K562 (cell line): ENCODE results near the gene COL15A1. TPM values are rescaled to one million over a fixed set of nuclear protein-coding genes. Genes with fewer than 3 reads are reported as not detected.
A peak's percentile ranks its signal among the peaks of the same experiment; 100 is the strongest.

Experiments
- ATAC-seq: fragments of 200-7000 bp; cut with Tn5 transposase; 3 replicates; pipeline ENCODE4 v1.9.1; 2020; ENCODE audit warnings: moderate library complexity
- BruUV-seq: library from RNA; stranded (reverse); fragments of 400-500 nt; replicated peaks from 2 replicates; lab custom pipeline; 2021; lab: Mats Ljungman, UMichigan
- CTCF ChIA-PET: fragments of 300-600 bp; formaldehyde crosslinking; extraction: SDS; loops from one replicate; lab custom pipeline; 2021; ENCODE audit warnings: low intra/inter-chr PET ratio; lab: Yijun Ruan, JAX
- POLR2A ChIA-PET: fragments of 300-600, 350-650 bp; sonication (Branson Sonifier 250); formaldehyde crosslinking; extraction: SDS; loops from one replicate; lab custom pipeline; 2021; ENCODE audit warnings: antibody characterized with exemption, inconsistent platforms; lab: Yijun Ruan, JAX
- DNase-seq, 4 experiments: peaks; one replicate each; pipeline versions ENCODE4 v3.0.0 to v3.0.0-alpha.2; 2011 to 2018; ENCODE audit warnings: low spot score in 3 of 4, mixed read lengths in 3 of 4; ENCODE audit errors: extremely low read depth in 1 of 4
- FAIRE-seq: peaks from 2 replicates; lab custom pipeline; 2011; peaks lifted over from hg19 to GRCh38; lab: Jason Lieb, UNC
- H2AFZ ChIP-seq: 2 replicates; pipeline ENCODE4 v1.6.0; 2011; ENCODE audit warnings: low read depth, low read length, control low read depth, inconsistent platforms
- H3K27ac ChIP-seq: fragments of 200-600 bp; 3 replicates; pipeline ENCODE4 v1.8.0; 2011; ENCODE audit warnings: low read depth, mild to moderate bottlenecking, control low read depth, inconsistent platforms, low read length, moderate library complexity, mixed read lengths; ENCODE audit errors: extremely low read depth
- H3K27me3 ChIP-seq, 2 experiments: fragments of 300-600 bp in 1 of 2; 2 replicates in 1 of 2; 3 replicates in 1 of 2; pipeline versions ENCODE4 v1.6.0 to v1.8.0; 2011; ENCODE audit warnings: inconsistent platforms in 2 of 2, low read length in 2 of 2, mild to moderate bottlenecking in 1 of 2, mixed read lengths in 1 of 2, moderate library complexity in 1 of 2; ENCODE audit not compliant: control insufficient read depth in 2 of 2, insufficient read depth in 2 of 2
- H3K36me3 ChIP-seq: fragments of 300-600 bp; 3 replicates; pipeline ENCODE4 v1.8.0; 2011; ENCODE audit warnings: mild to moderate bottlenecking, low read length, inconsistent platforms; ENCODE audit not compliant: control insufficient read depth, insufficient read depth
- H3K4me1 ChIP-seq, 2 experiments: fragments of 200-600 bp in 1 of 2; replicated peaks in 1 of 2; 2 replicates in 1 of 2; 3 replicates in 1 of 2; pipeline versions ENCODE4 v1.5.1 to v1.8.0; 2011; ENCODE audit warnings: inconsistent platforms in 2 of 2, low read length in 2 of 2, mild to moderate bottlenecking in 1 of 2, mixed read lengths in 1 of 2, moderate library complexity in 1 of 2; ENCODE audit not compliant: control insufficient read depth in 2 of 2, insufficient read depth in 2 of 2
- H3K4me2 ChIP-seq: 2 replicates; pipeline ENCODE4 v1.6.1; 2011; ENCODE audit warnings: low read length, control low read depth, inconsistent platforms, mixed read lengths; ENCODE audit not compliant: insufficient read depth
- H3K4me3 ChIP-seq: fragments of 200-600 bp; sonication (generic), shearing (Covaris generic); 2 replicates; pipeline ENCODE4 v1.5.1; 2016; ENCODE audit warnings: control low read depth, inconsistent platforms
- H3K79me2 ChIP-seq: fragments of 200-600 bp; 3 replicates; pipeline ENCODE4 v1.8.0; 2011; ENCODE audit warnings: low read length, inconsistent platforms; ENCODE audit not compliant: control insufficient read depth, insufficient read depth
- H3K9ac ChIP-seq, 2 experiments: 2 replicates each; pipeline versions ENCODE4 v1.6.0 to v1.6.1; 2011; ENCODE audit warnings: low read depth in 2 of 2, low read length in 2 of 2, control low read depth in 1 of 2, inconsistent platforms in 1 of 2, mild to moderate bottlenecking in 1 of 2, mixed read lengths in 1 of 2; ENCODE audit not compliant: insufficient read depth in 1 of 2
- H3K9me1 ChIP-seq: one replicate; pipeline ENCODE4 v1.6.0; 2011; ENCODE audit warnings: inconsistent platforms, mild to moderate bottlenecking, low read length, moderate library complexity; ENCODE audit not compliant: control insufficient read depth, insufficient read depth
- H3K9me3 ChIP-seq: replicated peaks from 2 replicates; pipeline ENCODE4 v1.5.1; 2011; ENCODE audit warnings: low read depth, low read length, inconsistent platforms; ENCODE audit not compliant: control insufficient read depth, insufficient read depth
- H4K20me1 ChIP-seq: replicated peaks from 2 replicates; pipeline ENCODE4 v1.6.1; 2011; ENCODE audit warnings: low read length, inconsistent platforms, mixed read lengths; ENCODE audit not compliant: control insufficient read depth, insufficient read depth
- CEBPG ChIP-seq, 3 experiments: fragments of 200-800 bp in 1 of 3; sonication (Bioruptor generic) in 1 of 3; sonication (generic) in 1 of 3; formaldehyde crosslinking in 1 of 3; IDR thresholded peaks in 2 of 3; conservative IDR thresholded peaks in 1 of 3; 2 replicates each; pipeline versions ENCODE4 v1.6.1 to v1.8.0; 2016 to 2022; ENCODE audit warnings: missing compliant biosample characterization in 2 of 3, missing genetic modification characterization in 2 of 3, mild to moderate bottlenecking in 1 of 3, missing genetic modification reagents in 1 of 3
- ESRRB ChIP-seq: fragments of 250-450 bp; sonication (Bioruptor Pico); IDR thresholded peaks from 2 replicates; pipeline ENCODE4 v1.5.0; 2020; ENCODE audit warnings: mild to moderate bottlenecking, moderate library complexity, borderline replicate concordance
- KDM4B ChIP-seq, 2 experiments: fragments of 450-650 bp in 1 of 2; sonication (generic) in 1 of 2; IDR thresholded peaks; 2 replicates each; pipeline ENCODE4 v1.6.1; 2016 to 2017; ENCODE audit warnings: borderline replicate concordance in 2 of 2, antibody characterized with exemption in 1 of 2, low read depth in 1 of 2, mild to moderate bottlenecking in 1 of 2
- LARP7 ChIP-seq: fragments of 450-650 bp; IDR thresholded peaks from 2 replicates; pipeline ENCODE4 v1.6.1; 2016
- MAFF ChIP-seq: IDR thresholded peaks from 2 replicates; pipeline ENCODE4 v1.6.1; 2012; ENCODE audit warnings: low read length, improper control_type of control experiment
- PHF8 ChIP-seq: fragments of 200-600 bp; sonication (generic); IDR thresholded peaks from 2 replicates; pipeline ENCODE4 v1.6.1; 2012; ENCODE audit warnings: mixed run types, mild to moderate bottlenecking, inconsistent platforms, low read length, moderate library complexity, borderline replicate concordance
- VEZF1 ChIP-seq: fragments of 200-800 bp; sonication (Bioruptor generic); IDR thresholded peaks from 2 replicates; pipeline ENCODE4 v1.6.1; 2017; ENCODE audit warnings: missing genetic modification characterization, missing compliant biosample characterization
- ZFP36 ChIP-seq: fragments of 150-350 bp; IDR thresholded peaks from 2 replicates; pipeline ENCODE4 v1.6.1; 2018; ENCODE audit warnings: low read length, low read depth; ENCODE audit not compliant: partially characterized antibody
- ZFPM2 ChIP-seq: fragments of 250-450 bp; sonication (Bioruptor Pico); IDR thresholded peaks from 2 replicates; pipeline ENCODE4 v1.5.1; 2022; ENCODE audit warnings: mild to moderate bottlenecking
- ZNF23 ChIP-seq: fragments of 250-450 bp; sonication (Bioruptor Pico); IDR thresholded peaks from 2 replicates; pipeline ENCODE4 v1.4.0; 2020; ENCODE audit warnings: mild to moderate bottlenecking
- ZNF311 ChIP-seq: fragments of 250-450 bp; sonication (Bioruptor Pico); IDR thresholded peaks from 2 replicates; pipeline ENCODE4 v1.4.0; 2020; ENCODE audit warnings: mild to moderate bottlenecking, moderate library complexity
- ZNF384 ChIP-seq: IDR thresholded peaks from 2 replicates; pipeline ENCODE4 v1.6.1; 2012; ENCODE audit warnings: low read depth, low read length, improper control_type of control experiment
- ZNF449 ChIP-seq: fragments of 250-450 bp; sonication (Bioruptor Pico); IDR thresholded peaks from 2 replicates; pipeline ENCODE4 v1.8.0; 2022; ENCODE audit warnings: moderate library complexity, mild to moderate bottlenecking, inconsistent platforms
- ZNF589 ChIP-seq: fragments of 200-800 bp; sonication (Bioruptor generic); IDR thresholded peaks from 2 replicates; pipeline ENCODE4 v1.6.1; 2016; ENCODE audit warnings: low read depth, missing genetic modification characterization, missing compliant biosample characterization
- ZNF76 ChIP-seq: fragments of 250-450 bp; sonication (Bioruptor Pico); IDR thresholded peaks from 2 replicates; pipeline ENCODE4 v1.4.0; 2020; ENCODE audit warnings: mild to moderate bottlenecking, moderate library complexity, borderline replicate concordance
- WGBS: fragments of 100-300 bp; shearing (Covaris generic); methylation state at CpG from one replicate; pipeline ENCODE4 v1.1.6; 2016; ENCODE audit warnings: low coverage, mixed read lengths; ENCODE audit not compliant: insufficient coverage; ENCODE audit errors: missing lambda C conversion rate; 5-methylcytosine and 5-hydroxymethylcytosine counted together
- in situ Hi-C: fragments of 300-500 bp; cut with MboI; formaldehyde crosslinking; loops from 4 replicates; pipeline ENCODE4 v1.15.0; 2018; ENCODE audit warnings: inconsistent platforms, mixed read lengths
- intact Hi-C: fragments of 100-400 bp; cut with micrococcal nuclease; formaldehyde crosslinking; loops from 2 replicates; pipeline ENCODE4 v1.14.2; 2022
- polyA plus RNA-seq, 8 experiments: library from polyadenylated mRNA; depleted of rRNA in 4 of 8; stranded (reverse) in 5 of 8; unstranded in 3 of 8; fragments of >200 nt; fragmentation: Nextera tagmentation in 2 of 8; fragmentation: Illumina TruSeq in 1 of 8; extraction: Ambion mirVana in 2 of 8; extraction: Trizol in 1 of 8; gene quantifications; 2 replicates each; pipeline versions ENCODE4 v1.2.1 to v1.2.3, GENCODE V29; 2011 to 2014; ENCODE audit warnings: inconsistent platforms in 1 of 8, missing spikeins in 1 of 8
- total RNA-seq, 7 experiments: library from RNA; depleted of rRNA in 6 of 7; stranded (reverse); fragments of >200 nt in 6 of 7; fragmentation: Illumina TruSeq in 2 of 7; extraction: Trizol in 2 of 7; gene quantifications; 2 replicates each; pipeline versions ENCODE4 v1.2.1 to v1.2.3, GENCODE V29; 2011 to 2021; ENCODE audit warnings: low replicate concordance in 1 of 7

The COL15A1 gene
- total and polyA plus RNA-seq, 9 of the 15 experiments (the other 6 are each of a cell fraction or from before 2014, with no cell fraction given) = 0.46 to 5.1 (median 2.6) TPM

- no peaks in the 10 kb centered on the region for H3K9me1 ChIP-seq
- H3K27ac ChIP-seq = no peak overlapping the region
- H3K79me2 ChIP-seq = no peaks in the 10 kb centered on the region
- no TSS peak for BruUV-seq
- H3K4me2 ChIP-seq = no peak overlapping the region
- ChIA-PET CTCF (no interaction called here), POLR2A (interaction anchor here (1.3 kb wide), 1 partner anchor 149 kb away, joined by 3 read pairs; no protein-coding TSS in a partner anchor)
- no peaks in the 10 kb centered on the region for H3K36me3 ChIP-seq
- no peaks in the 10 kb centered on the region for H3K27me3 ChIP-seq
- H4K20me1 ChIP-seq = no peaks in the 10 kb centered on the region
- FAIRE-seq (no peak), DNase-seq (no peak), ATAC-seq (no peak)
- no peak overlapping the region for H2AFZ ChIP-seq
- 88% methylated on average over 19 of the region's 22 CpGs for WGBS
- H3K9ac ChIP-seq = peak overlapping the region in 1 of 2 experiments; percentile 47; a peak in 1 of 4 replicates
- TF ChIP-seq ZNF76 = no peak
- no peak for TF ChIP-seq ZNF23 (CRISPR knock-in tag)
- TF ChIP-seq KDM4B (IDR thresholded peaks at IDR 0.05; ENCODE audit: borderline replicate concordance in 2 of 2, low read depth in 1 of 2) = no peak
- TF ChIP-seq VEZF1 = no peak
- no peak for TF ChIP-seq ESRRB (CRISPR knock-in tag)
- TF ChIP-seq ZNF311 (CRISPR knock-in tag) = no peak
- TF ChIP-seq ZFP36 = no peak
- TF ChIP-seq ZFPM2 (CRISPR knock-in tag) = no peak
- no peak for TF ChIP-seq CEBPG (CRISPR knock-in tag; IDR thresholded peaks at IDR 0.05)
- no peak for TF ChIP-seq CEBPG (tag; conservative IDR thresholded peaks at IDR 0.05 in 1 of 2, IDR thresholded peaks at IDR 0.05 in 1 of 2)
- no peak for TF ChIP-seq LARP7
- no peak for TF ChIP-seq PHF8
- TF ChIP-seq ZNF589 (CRISPR knock-in tag) = no peak
- TF ChIP-seq ZNF384 = no peak
- TF ChIP-seq ZNF449 = no peak
- TF ChIP-seq MAFF = no peak
- H3K4me3 ChIP-seq = no peak overlapping the region
- intact Hi-C loops = no loop called here
- no peaks in the 10 kb centered on the region for H3K9me3 ChIP-seq
- peaks cover 11 to 13% of the 10 kb centered on the region in 2 experiments; a peak in 4 of 5 replicates for H3K4me1 ChIP-seq
- in situ Hi-C loops = no loop called here
Measured at GRCh38 chr9:98985596-98985995, 41.9 kb downstream of the COL15A1 start.
